H7 (cell line): ENCODE measurements around the gene FKBP10. TPM values are rescaled to one million over a fixed set of nuclear protein-coding genes. Genes with fewer than 3 reads are reported as not detected.

Experiments used
- DNase-seq: peaks from one replicate; pipeline ENCODE4 v3.0.0; 2012
- H3K27me3 ChIP-seq: 2 replicates; pipeline ENCODE4 v1.6.0; 2011; ENCODE audit warnings: mild to moderate bottlenecking, low read length; ENCODE audit not compliant: control insufficient read depth, insufficient read depth
- H3K36me3 ChIP-seq: replicated peaks from 2 replicates; pipeline ENCODE4 v1.5.1; 2011; ENCODE audit warnings: low read length; ENCODE audit not compliant: control insufficient read depth, insufficient read depth
- H3K4me3 ChIP-seq: 2 replicates; pipeline ENCODE4 v1.5.1; 2011; ENCODE audit warnings: low read depth, mild to moderate bottlenecking, control low read depth, low read length, moderate library complexity; ENCODE audit not compliant: insufficient read depth
- total RNA-seq: library from RNA; depleted of rRNA; stranded (reverse); fragments of >200 nt; shearing (Covaris generic); gene quantifications from 2 replicates; pipeline ENCODE4 v1.2.3, GENCODE V29; 2014; rRNA removed

FKBP10 gene, protein sequence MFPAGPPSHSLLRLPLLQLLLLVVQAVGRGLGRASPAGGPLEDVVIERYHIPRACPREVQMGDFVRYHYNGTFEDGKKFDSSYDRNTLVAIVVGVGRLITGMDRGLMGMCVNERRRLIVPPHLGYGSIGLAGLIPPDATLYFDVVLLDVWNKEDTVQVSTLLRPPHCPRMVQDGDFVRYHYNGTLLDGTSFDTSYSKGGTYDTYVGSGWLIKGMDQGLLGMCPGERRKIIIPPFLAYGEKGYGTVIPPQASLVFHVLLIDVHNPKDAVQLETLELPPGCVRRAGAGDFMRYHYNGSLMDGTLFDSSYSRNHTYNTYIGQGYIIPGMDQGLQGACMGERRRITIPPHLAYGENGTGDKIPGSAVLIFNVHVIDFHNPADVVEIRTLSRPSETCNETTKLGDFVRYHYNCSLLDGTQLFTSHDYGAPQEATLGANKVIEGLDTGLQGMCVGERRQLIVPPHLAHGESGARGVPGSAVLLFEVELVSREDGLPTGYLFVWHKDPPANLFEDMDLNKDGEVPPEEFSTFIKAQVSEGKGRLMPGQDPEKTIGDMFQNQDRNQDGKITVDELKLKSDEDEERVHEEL
- total RNA-seq, result 206 and 213 TPM in 2 replicates

DNA sequence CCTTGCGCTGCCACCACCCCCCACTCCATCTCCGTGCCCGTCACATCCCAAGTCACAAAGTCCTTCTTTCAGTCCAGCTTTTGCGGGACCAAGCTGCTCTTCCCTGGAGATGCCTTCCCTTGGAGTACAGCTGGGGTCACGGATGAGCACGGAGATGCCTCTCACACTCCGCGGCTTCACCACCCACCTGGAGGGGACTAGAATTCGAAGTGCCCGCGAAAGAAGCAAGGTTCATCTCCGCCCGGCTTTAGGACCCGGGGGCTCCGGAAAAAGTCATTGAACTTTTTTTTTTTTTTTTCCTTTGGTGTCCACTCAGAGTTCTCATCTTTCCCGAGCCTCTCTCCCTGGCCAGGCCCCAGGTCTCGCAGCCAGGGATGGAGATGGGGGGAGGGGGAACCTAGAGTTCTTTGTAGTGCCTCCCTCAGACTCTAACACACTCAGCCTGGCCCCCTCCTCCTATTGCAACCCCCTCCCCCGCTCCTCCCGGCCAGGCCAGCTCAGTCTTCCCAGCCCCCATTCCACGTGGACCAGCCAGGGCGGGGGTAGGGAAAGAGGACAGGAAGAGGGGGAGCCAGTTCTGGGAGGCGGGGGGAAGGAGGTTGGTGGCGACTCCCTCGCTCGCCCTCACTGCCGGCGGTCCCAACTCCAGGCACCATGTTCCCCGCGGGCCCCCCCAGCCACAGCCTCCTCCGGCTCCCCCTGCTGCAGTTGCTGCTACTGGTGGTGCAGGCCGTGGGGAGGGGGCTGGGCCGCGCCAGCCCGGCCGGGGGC lies at the start of gene FKBP10:
TSS of gene FKBP10 (plus strand) at position 624 of the 771 bp plus-strand sequence. CDS start at position 655, 31 bp downstream.
- Histone ChIP-seq H3K27me3 (peaks cover 10% of the 10 kb centered on the region), H3K36me3 (peaks cover 2% of the 10 kb centered on the region), H3K4me3 (peak within 1 kb of the TSS; percentile 82)
- DNase-seq, result peak; percentile 99

DNA sequence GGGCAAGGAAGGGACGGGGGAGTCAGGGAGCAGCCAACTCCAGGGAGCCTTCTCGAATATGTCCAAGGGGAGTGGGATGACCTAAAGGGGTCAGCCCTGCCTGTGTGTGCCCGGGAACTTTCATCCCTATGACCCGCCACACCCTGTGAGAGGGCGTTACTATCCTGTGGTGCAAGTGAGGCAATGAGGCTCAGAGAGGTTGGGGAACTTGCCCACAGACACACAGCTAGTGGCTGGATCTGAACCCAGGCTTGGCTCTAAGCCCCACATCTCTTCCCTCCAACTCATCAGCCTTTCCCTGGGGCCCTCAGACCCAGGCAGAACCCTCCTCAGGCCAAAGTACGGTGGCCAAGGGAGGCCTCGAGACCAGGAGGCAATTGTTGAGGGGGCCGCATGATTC lies 49.5 kb upstream of the FKBP10 start:
- peaks cover 32% of the 10 kb centered on the region for H3K36me3 ChIP-seq
- no peak overlapping the region for H3K4me3 ChIP-seq
- no peak for DNase-seq
- no peaks in the 10 kb centered on the region for H3K27me3 ChIP-seq

DNA sequence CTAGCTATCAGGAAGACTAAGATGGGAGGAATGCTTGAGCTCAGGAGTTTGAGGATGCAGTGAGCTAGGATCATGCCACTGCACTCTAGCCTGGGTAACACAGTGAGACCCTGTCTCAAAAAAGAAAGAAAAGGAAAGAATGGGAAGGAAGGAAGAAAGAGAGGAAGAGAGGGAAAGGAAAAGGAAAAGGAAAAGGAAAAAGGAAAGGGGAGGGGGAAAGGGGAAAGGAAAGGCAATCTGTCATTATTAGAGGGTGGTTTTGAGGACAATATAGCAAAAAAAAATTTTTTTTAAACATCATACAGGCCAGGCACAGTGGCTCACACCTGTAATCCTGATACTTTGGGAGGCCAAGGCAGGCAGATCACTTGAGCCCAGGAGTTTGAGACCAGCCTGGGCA lies 46.7 kb upstream of the FKBP10 start:
- DNase-seq, result no peak
- H3K36me3 ChIP-seq, result peaks cover 29% of the 10 kb centered on the region

DNA sequence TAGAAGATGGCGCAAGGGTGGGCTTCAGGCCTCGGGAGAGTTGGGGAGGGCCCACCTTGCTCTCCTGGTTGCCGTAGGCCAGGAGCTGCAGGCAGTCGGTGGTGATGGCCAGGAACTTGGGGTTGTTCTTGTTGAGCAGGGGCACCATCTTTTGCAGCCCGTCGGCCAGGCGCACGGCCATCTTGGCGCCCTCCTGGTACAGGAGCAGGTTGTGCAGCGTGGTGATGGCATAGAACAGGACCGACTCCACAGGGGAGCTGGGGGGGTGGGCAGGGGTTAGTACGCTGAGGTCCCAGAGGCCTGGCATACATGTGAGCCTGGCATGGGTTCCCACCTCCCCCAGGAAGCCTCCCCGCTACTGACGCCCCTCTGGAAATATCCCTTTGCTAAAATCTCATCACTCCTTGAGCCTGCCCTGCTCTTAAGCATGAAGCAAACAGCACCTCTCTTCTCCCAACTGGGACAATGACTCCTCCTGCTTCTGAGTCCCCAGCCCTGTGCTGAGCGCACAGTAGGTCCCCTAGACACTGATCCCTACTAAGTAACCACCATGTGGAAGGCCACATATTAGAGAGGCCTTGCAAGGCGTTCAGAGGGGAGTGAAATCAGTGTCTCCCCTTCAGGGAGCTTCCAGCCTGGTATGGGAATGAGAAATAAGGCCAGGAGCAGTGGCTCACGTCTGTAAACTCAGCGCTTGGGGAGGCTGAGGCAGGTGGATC lies 45.3 kb upstream of the FKBP10 start:
- DNase-seq, result no peak
- Histone ChIP-seq H3K27me3 (no peaks in the 10 kb centered on the region), H3K36me3 (peaks cover 28% of the 10 kb centered on the region)

More for the DNA sequence above, 46.7 kb upstream of the FKBP10 start:
- Histone ChIP-seq H3K27me3 (no peaks in the 10 kb centered on the region), H3K4me3 (no peak overlapping the region)

DNA sequence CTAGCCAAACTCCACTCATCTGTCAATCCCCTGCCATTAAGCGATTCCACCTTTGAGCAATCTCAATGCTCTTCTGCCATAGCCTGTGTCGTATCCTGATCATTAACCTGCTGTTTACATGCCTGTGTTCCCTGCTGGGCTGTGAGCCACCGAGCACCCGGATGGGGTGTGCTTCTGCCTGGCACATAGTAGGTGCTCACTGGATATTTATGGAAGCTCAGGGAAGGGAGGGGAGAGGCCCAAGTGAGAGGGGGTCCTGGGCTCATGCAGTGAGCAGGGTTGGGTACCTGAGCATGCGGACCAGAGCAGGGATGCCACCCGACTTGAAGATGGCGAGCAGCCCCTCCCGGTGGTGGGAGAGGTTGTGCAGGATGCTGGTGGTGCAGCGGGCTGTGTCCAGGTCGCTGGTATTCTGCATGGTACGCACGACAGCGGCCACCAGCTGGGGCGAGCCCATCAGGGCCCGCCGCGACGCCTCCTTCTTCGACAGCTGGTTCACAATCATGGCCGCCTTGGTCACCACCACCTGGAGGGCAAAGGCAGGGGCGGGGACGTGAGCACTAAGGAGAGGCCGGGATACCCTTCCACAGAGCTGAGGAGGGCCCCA lies 44.0 kb upstream of the FKBP10 start:
- Histone ChIP-seq H3K27me3 (no peaks in the 10 kb centered on the region), H3K4me3 (no peak overlapping the region), H3K36me3 (peaks cover 17% of the 10 kb centered on the region)
- DNase-seq, result peak; percentile 56

More for the DNA sequence above, 45.3 kb upstream of the FKBP10 start:
- H3K4me3 ChIP-seq, result no peak overlapping the region

DNA sequence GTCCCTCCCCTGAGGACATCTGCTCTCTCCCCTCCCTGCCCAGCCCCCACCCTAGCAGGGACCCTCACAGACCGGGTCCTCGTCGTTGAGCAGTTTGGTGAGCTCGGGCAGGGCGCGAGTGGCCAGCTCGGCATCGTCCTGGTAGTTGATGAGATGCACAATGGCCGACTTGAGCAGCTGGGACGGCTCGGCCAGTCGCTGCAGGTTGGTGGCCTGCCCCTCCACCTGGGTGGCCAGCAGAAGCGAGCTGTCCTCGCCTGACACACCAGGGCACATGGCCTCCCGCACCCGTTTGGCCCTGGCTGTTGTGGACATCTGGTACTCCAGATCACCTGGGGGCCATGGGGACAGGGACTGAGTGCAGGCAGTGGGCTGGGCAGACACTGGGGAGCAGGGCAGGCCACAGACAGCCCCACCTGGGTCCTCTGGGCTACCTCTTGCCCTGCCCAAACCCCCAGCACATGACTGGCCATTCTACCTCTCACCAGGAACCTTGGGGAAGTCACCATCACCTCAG lies 43.4 kb upstream of the FKBP10 start:
- no peak overlapping the region for H3K4me3 ChIP-seq
- H3K36me3 ChIP-seq, result peaks cover 17% of the 10 kb centered on the region
- peak; percentile 44 for DNase-seq
- H3K27me3 ChIP-seq, result no peaks in the 10 kb centered on the region

DNA sequence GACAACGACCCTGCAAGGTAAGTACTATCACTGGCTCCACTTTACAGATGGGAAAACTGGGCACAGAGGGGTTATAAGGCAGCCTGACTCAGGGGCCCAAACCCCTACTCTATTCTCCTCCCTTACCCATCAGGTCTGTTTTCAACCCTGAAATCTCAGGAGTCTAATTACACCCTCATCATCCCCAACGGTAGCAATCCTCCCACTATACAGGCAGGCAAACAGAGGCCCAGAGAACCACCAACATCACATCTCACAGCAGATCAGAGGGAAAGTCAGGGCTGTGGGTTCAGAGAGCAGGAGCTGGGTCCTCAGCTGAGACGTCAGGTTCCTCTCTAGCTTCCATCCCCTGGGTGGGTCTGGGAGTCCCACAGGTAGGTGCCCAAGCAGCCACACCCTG lies 42.8 kb upstream of the FKBP10 start:
- Histone ChIP-seq H3K4me3 (no peak overlapping the region), H3K27me3 (no peaks in the 10 kb centered on the region), H3K36me3 (peaks cover 13% of the 10 kb centered on the region)
- DNase-seq, result no peak

DNA sequence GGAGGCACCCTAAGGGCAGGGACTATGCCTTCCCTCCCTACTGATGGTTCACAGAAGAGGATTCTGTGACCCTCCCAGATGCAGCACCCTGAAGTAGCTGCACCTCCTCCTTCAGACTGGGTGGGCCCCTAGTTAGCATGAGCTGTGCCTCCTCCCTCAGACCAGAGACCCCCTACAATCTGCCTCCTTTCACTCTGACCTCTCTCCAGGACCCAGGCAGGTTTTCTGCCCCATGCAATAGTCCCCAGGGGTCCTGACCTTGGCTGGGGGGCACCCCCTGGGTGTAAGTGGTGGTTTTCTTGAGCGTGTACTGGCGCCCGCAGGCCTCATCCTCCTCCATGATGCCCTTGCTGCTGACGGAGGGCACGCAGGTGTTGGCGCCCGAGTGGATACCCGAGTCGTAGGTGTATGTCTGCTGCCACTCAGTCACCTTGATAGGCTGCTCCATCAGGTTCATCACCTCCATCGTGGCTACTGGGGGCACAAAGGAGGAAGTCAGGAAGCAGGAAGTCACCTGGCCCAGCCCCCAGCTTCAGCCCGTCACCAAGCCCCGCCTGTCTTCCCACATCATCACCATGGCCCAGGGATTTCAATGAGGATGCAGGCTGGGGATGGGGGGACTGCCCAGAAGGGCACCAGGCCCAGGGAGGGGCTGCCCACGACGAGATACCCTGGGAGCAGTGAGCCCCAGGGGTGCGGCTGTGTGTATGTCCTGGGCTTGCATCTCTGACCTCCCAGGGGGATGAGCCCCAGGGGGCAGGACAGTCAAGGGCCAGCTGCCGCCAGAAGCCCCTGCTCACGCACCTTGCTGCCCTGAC lies 41.2 kb upstream of the FKBP10 start:
- Histone ChIP-seq H3K27me3 (no peaks in the 10 kb centered on the region), H3K36me3 (peaks cover 12% of the 10 kb centered on the region), H3K4me3 (no peak overlapping the region)
- DNase-seq, result no peak

DNA sequence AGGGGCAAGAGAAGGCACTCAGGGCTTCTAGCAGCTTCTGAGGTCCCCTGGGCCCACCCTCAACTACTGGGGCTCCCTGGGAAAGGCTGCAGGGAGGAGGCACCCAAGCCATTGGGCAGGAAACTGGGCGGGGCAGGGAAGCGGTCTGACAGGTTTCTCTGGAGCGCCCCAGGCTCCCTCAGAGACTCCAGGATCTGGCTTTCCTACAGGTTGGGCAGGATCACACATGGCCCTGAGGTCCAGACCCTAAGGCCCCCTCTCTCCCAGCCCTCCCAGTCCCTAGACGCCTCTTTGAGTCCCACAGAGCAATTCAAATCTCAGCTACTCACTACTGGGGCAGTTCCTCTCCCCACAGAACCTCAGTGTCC lies 40.6 kb upstream of the FKBP10 start:
- peak; percentile 81 for DNase-seq
- Histone ChIP-seq H3K4me3 (no peak overlapping the region), H3K36me3 (peaks cover 11% of the 10 kb centered on the region), H3K27me3 (no peaks in the 10 kb centered on the region)

DNA sequence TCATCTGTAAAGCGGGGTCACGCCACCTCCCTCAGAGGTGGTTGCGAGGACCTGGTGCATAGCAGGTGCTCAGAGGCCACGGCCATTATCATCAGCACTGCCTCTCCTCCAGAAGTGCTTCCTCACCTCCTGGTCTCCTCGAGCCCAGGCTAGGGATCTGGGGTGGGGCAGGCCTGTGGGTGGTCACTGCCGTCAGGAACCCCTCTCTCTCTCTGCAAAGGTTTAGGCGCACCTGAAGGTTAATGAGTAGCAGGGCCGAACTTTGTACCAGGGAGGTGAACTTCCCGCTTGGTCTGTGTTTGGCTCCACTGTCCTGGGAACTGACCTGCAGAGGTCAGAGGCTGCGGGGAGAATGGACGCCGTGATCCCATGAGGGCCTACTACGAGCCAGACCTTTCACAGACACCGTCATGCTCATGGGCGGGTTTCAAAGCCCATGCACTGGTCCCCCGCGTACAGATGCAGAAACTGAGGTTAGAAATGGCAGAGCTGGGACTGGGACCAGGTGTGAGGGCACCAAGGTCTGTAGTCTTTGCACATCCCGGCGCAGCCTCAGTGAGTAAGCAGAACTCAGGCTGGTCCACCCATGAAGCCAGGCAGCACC lies 40.1 kb upstream of the FKBP10 start:
- H3K27me3 ChIP-seq, result no peaks in the 10 kb centered on the region
- no peak for DNase-seq
- H3K4me3 ChIP-seq, result no peak overlapping the region
- H3K36me3 ChIP-seq, result peaks cover 9% of the 10 kb centered on the region

DNA sequence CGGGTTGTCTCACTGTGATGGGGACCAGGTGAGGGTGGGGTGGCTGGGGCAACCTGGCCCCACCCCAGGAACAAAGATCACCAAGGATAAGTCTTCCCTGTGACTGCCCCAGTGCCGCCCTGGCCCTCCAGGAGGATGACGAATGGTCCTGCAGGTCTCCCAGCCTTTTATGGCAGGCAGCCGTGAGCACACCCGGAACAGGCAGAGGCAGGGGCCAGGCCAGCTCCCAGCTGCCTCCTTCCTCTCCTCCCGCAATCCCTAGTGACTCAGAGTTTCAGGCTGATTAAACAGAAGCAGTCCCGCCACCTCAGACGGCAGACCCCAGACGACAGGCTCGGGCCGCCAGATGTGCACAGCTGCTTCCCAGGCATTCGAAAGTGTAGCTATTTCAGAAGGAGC lies 39.6 kb upstream of the FKBP10 start:
- DNase-seq, result peak; percentile 76
- Histone ChIP-seq H3K27me3 (no peaks in the 10 kb centered on the region), H3K36me3 (peaks cover 9% of the 10 kb centered on the region), H3K4me3 (no peak overlapping the region)

DNA sequence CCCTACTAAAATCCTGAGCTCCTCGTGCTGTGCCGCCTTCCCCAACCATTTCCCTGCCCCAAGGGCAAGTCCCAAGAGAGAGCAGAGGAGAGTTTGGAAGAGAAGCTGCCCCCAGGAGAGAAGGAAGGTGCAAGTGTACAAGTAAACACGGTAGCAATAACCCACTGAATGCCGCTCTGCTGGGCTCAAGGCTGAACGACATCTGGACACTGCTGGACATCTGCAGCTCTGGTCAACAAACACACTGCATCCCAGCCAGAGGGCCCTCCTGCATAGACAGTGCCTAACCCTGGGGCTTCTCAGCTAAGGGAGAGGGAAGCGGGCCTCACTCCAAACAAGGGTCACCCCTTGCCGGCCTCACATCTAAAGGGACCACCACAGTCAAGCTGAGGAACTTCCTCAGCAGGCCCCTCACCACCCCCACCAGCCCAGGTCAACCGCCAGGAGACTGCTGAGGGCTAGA lies 39.0 kb upstream of the FKBP10 start:
- no peak overlapping the region for H3K4me3 ChIP-seq
- H3K36me3 ChIP-seq, result peaks cover 9% of the 10 kb centered on the region
- H3K27me3 ChIP-seq, result no peaks in the 10 kb centered on the region
- DNase-seq, result peak; percentile 60
